ENCODE measurements around the gene SPDEF. TPM values are rescaled to one million over a fixed set of nuclear protein-coding genes. Genes with fewer than 3 reads are reported as not detected.

Gene SPDEF
- total and polyA plus RNA-seq, 11 donors, result 0.12 to 0.46 (median 0.23) TPM; not detected in 2

GRCh38 chr6:34549026-34549803 is 6.9 kb downstream of the SPDEF start:
- WGBS, 4 donors, result 84 to 90% (median 85%) methylated on average over 13 to 16 of the region's 16 CpGs
- H3K27me3 ChIP-seq, result no peaks in the 10 kb centered on the region
- ATAC-seq, result no peak
- TF ChIP-seq POLR2A (IDR thresholded peaks at IDR 0.05), result no peak
- TF ChIP-seq CTCF (IDR thresholded peaks at IDR 0.05), result no peak
- peaks cover 0 to 17% (median 2%) of the 10 kb centered on the region in 12 donors for H3K4me1 ChIP-seq
- no peaks in the 10 kb centered on the region for H3K9me3 ChIP-seq
- intact Hi-C loops (cut with DNase I), result no loop called here
- H3K27ac ChIP-seq, result no peak overlapping the region
- H3K4me3 ChIP-seq, result no peak overlapping the region
- H3K36me3 ChIP-seq, result no peaks in the 10 kb centered on the region
- DNase-seq, result no peak

GRCh38 chr6:34547701-34548644 is 8.2 kb downstream of the SPDEF start:
- H3K4me1 ChIP-seq, result peaks cover 0 to 17% (median 2%) of the 10 kb centered on the region in 12 donors
- no peak for TF ChIP-seq POLR2A (IDR thresholded peaks at IDR 0.05)
- no peak for TF ChIP-seq CTCF (IDR thresholded peaks at IDR 0.05)
- DNase-seq (no peak), ATAC-seq (no peak)
- intact Hi-C loops (cut with DNase I), result no loop called here
- H3K27me3 ChIP-seq, result no peaks in the 10 kb centered on the region
- no peak overlapping the region for H3K27ac ChIP-seq
- WGBS, 4 donors, result 88 to 91% (median 90%) methylated on average over 10 to 11 of the region's 11 CpGs
- no peak overlapping the region for H3K4me3 ChIP-seq
- no peaks in the 10 kb centered on the region for H3K9me3 ChIP-seq
- no peaks in the 10 kb centered on the region for H3K36me3 ChIP-seq

- H3K27me3 ChIP-seq, result no peaks in the 10 kb centered on the region
- H3K36me3 ChIP-seq, result no peaks in the 10 kb centered on the region
- peak in 4 of 5 donors; percentile 43 to 78 (median 69) for DNase-seq
- H3K4me1 ChIP-seq, result peaks cover 0 to 17% (median 2%) of the 10 kb centered on the region in 12 donors
- H3K9me3 ChIP-seq, result no peaks in the 10 kb centered on the region
- 6 to 25% (median 23%) methylated on average over 5 to 11 of the region's 11 CpGs for WGBS, 4 donors
- H3K27ac ChIP-seq, result peak overlapping the region in 4 of 12 donors; percentile 6 to 62 (median 46)
- ATAC-seq, result peak in 3 of 4 donors; percentile 43 to 64 (median 43)
- no peak for TF ChIP-seq POLR2A (IDR thresholded peaks at IDR 0.05)
- peak in 1 of 12 donors; percentile 4 for TF ChIP-seq CTCF (IDR thresholded peaks at IDR 0.05)
- no peak overlapping the region for H3K4me3 ChIP-seq
- intact Hi-C loops (cut with DNase I), result no loop called here
Measured at GRCh38 chr6:34546551-34547321, 9.4 kb downstream of the SPDEF start.

Data from heart left ventricle (tissue), 16 donors.